CD14-positive monocyte (primary cell): ENCODE results near the gene LOXHD1. TPM values are rescaled to one million over a fixed set of nuclear protein-coding genes. Genes with fewer than 3 reads are reported as not detected.

Experiments used
- DNase-seq, 3 donors: peaks; one replicate each; pipeline ENCODE4 v3.0.0-alpha.2; 2011 to 2022
- H2AFZ ChIP-seq: 2 replicates; pipeline ENCODE4 v1.6.0; 2012; ENCODE audit warnings: mild to moderate bottlenecking, low read depth, low read length, inconsistent platforms; ENCODE audit not compliant: insufficient read depth, poor library complexity, severe bottlenecking
- H3K27ac ChIP-seq, 2 donors: 1 replicate in 1 of 2; 2 replicates in 1 of 2; pipeline ENCODE4 v1.5.1; 2012 to 2013; ENCODE audit warnings: low read length in 2 of 2, control low read depth in 1 of 2, inconsistent platforms in 1 of 2, low read depth in 1 of 2, mild to moderate bottlenecking in 1 of 2
- H3K27me3 ChIP-seq, 2 donors: one replicate each; pipeline versions ENCODE4 v1.6.0 to v1.6.1; 2011 to 2013; ENCODE audit warnings: low read length in 2 of 2; ENCODE audit not compliant: control insufficient read depth in 2 of 2, insufficient read depth in 2 of 2
- H3K36me3 ChIP-seq, 2 donors: replicated peaks in 1 of 2; 1 replicate in 1 of 2; 2 replicates in 1 of 2; pipeline versions ENCODE4 v1.5.1 to v1.6.1; 2012 to 2013; ENCODE audit warnings: low read length in 2 of 2, control low read depth in 1 of 2, inconsistent platforms in 1 of 2, mild to moderate bottlenecking in 1 of 2; ENCODE audit not compliant: insufficient read depth in 2 of 2, control insufficient read depth in 1 of 2
- H3K4me1 ChIP-seq, 2 donors: 1 replicate in 1 of 2; 2 replicates in 1 of 2; pipeline versions ENCODE4 v1.5.1 to v1.6.1; 2012 to 2013; ENCODE audit warnings: low read length in 2 of 2, control low read depth in 1 of 2, inconsistent platforms in 1 of 2, mild to moderate bottlenecking in 1 of 2, moderate library complexity in 1 of 2; ENCODE audit not compliant: insufficient read depth in 2 of 2, control insufficient read depth in 1 of 2
- H3K4me2 ChIP-seq: replicated peaks from 2 replicates; pipeline ENCODE3; 2012; ENCODE audit warnings: low read length, moderate library complexity, mild to moderate bottlenecking; ENCODE audit not compliant: poor library complexity, severe bottlenecking; ENCODE audit errors: extremely low read depth
- H3K4me3 ChIP-seq, 3 experiments: fragments of 200-600 bp in 1 of 3; sonication (generic) in 1 of 3; replicated peaks in 1 of 3; 1 replicate in 2 of 3; 2 replicates in 1 of 3; pipeline ENCODE4 v1.5.1; 2011 to 2013; ENCODE audit warnings: low read length in 3 of 3, mild to moderate bottlenecking in 3 of 3, control low read depth in 2 of 3, low read depth in 2 of 3, inconsistent platforms in 1 of 3, moderate library complexity in 1 of 3
- H3K79me2 ChIP-seq: 2 replicates; pipeline ENCODE4 v1.6.0; 2012; ENCODE audit warnings: mild to moderate bottlenecking, control low read depth, inconsistent platforms, low read length, moderate library complexity; ENCODE audit not compliant: insufficient read depth
- H3K9ac ChIP-seq: 2 replicates; pipeline ENCODE4 v1.6.0; 2017; ENCODE audit warnings: low read length, mild to moderate bottlenecking; ENCODE audit not compliant: insufficient read depth, poor library complexity, severe bottlenecking
- H3K9me3 ChIP-seq, 2 donors: replicated peaks in 1 of 2; 1 replicate in 1 of 2; 2 replicates in 1 of 2; pipeline versions ENCODE4 v1.5.1 to v1.6.1; 2012 to 2013; ENCODE audit warnings: low read length in 2 of 2, control low read depth in 1 of 2; ENCODE audit not compliant: control insufficient read depth in 1 of 2, insufficient read depth in 1 of 2
- H4K20me1 ChIP-seq: 2 replicates; pipeline ENCODE4 v1.6.0; 2012; ENCODE audit warnings: mild to moderate bottlenecking, low read length, control low read depth, moderate library complexity; ENCODE audit not compliant: insufficient read depth
- H3K27ac Mint-ChIP-seq, 7 donors: one replicate each; pipeline ENCODE4 v1.8.0; 2020; ENCODE audit warnings: mild to moderate bottlenecking in 7 of 7, mixed read lengths in 7 of 7, moderate library complexity in 6 of 7, inconsistent platforms in 2 of 7
- H3K27me3 Mint-ChIP-seq, 3 donors: one replicate each; pipeline ENCODE4 v1.8.0; 2021 to 2022; ENCODE audit warnings: low read depth in 3 of 3, mild to moderate bottlenecking in 3 of 3, mixed read lengths in 3 of 3, moderate library complexity in 3 of 3, inconsistent platforms in 1 of 3
- H3K36me3 Mint-ChIP-seq, 2 donors: one replicate each; pipeline ENCODE4 v1.8.0; 2020; ENCODE audit warnings: mixed read lengths in 2 of 2, inconsistent platforms in 1 of 2, mild to moderate bottlenecking in 1 of 2
- H3K4me1 Mint-ChIP-seq: one replicate; pipeline ENCODE4 v1.8.0; 2020; ENCODE audit warnings: mild to moderate bottlenecking, mixed read lengths
- H3K4me3 Mint-ChIP-seq, 2 donors: one replicate each; pipeline ENCODE4 v1.8.0; 2020; ENCODE audit warnings: mild to moderate bottlenecking in 2 of 2, mixed read lengths in 2 of 2, moderate library complexity in 1 of 2
- H3K9me3 Mint-ChIP-seq, 7 donors: one replicate each; pipeline ENCODE4 v1.8.0; 2020 to 2022; ENCODE audit warnings: mixed read lengths in 7 of 7, mild to moderate bottlenecking in 6 of 7, moderate library complexity in 6 of 7, inconsistent platforms in 2 of 7
- WGBS: methylation state at CpG from one replicate; pipeline ENCODE4 v1.1.5; 2013; ENCODE audit warnings: missing lambda C conversion rate; ENCODE audit not compliant: insufficient coverage; 5-methylcytosine and 5-hydroxymethylcytosine counted together
- intact Hi-C, 2 donors: fragments of 100-400 bp; cut with micrococcal nuclease; formaldehyde crosslinking; loops; one replicate each; pipeline versions ENCODE4 v1.15.0 to v1.15.1; 2023
- polyA plus RNA-seq, 3 donors: library from polyadenylated mRNA; depleted of rRNA in 1 of 3; unstranded in 2 of 3; stranded (reverse) in 1 of 3; fragments of 300-500 nt in 2 of 3; fragments of >200 nt in 1 of 3; fragmentation: Illumina TruSeq in 2 of 3; gene quantifications; 1 replicate in 2 of 3; 2 replicates in 1 of 3; pipeline ENCODE4 v1.2.3, GENCODE V29; 2012 to 2021
- TF ChIP-seq, protein P1 (sequence below): fragments of 200-600 bp; IDR thresholded peaks from one replicate; pipeline ENCODE4 v1.8.0; 2022; ENCODE audit warnings: antibody characterized with exemption, mild to moderate bottlenecking

LOXHD1 gene
- polyA plus RNA-seq, 3 donors = 0.33 to 10.9 (median 0.61) TPM

DNA sequence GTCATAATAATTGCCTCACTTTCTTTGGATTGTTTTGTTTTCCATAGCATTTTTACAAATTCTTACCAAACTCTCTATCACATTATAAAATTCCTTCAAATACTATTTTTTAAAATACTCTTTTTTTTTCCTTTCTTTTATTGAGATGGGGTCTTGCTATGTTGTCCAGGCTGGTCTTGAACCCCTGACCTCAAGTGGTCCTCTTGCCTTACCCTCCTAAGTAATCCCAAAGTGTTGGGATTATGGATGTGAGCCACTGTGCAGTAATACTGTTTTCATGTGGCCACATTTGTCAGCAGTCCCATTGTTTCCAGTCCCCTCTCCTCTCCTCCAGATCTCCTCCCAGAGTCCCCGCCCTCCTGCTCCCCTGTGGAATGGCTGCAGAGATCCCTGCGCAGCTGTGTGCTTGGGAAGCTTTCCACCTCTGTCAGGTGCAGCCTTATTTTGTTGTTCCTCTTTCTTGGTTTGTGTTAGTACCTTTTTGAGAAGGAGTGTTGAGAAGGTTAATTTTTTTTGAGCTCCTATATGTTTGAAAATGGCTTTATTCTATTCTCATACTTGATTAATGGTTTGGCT lies 227.3 kb downstream of the LOXHD1 start:
- no peaks in the 10 kb centered on the region for H3K36me3 Mint-ChIP-seq
- no peak overlapping the region for H3K4me2 ChIP-seq
- H3K4me3 ChIP-seq = no peak overlapping the region
- no peak overlapping the region for H2AFZ ChIP-seq
- no peaks in the 10 kb centered on the region for H3K4me1 ChIP-seq
- intact Hi-C loops = no loop called here
- H3K27ac ChIP-seq = no peak overlapping the region
- TF ChIP-seq, protein P1, sequence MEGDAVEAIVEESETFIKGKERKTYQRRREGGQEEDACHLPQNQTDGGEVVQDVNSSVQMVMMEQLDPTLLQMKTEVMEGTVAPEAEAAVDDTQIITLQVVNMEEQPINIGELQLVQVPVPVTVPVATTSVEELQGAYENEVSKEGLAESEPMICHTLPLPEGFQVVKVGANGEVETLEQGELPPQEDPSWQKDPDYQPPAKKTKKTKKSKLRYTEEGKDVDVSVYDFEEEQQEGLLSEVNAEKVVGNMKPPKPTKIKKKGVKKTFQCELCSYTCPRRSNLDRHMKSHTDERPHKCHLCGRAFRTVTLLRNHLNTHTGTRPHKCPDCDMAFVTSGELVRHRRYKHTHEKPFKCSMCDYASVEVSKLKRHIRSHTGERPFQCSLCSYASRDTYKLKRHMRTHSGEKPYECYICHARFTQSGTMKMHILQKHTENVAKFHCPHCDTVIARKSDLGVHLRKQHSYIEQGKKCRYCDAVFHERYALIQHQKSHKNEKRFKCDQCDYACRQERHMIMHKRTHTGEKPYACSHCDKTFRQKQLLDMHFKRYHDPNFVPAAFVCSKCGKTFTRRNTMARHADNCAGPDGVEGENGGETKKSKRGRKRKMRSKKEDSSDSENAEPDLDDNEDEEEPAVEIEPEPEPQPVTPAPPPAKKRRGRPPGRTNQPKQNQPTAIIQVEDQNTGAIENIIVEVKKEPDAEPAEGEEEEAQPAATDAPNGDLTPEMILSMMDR = no peak
- no CpG with 5 or more reads among the region's 2 CpGs for WGBS
- no peak overlapping the region for H3K4me3 Mint-ChIP-seq
- H3K27me3 ChIP-seq = peaks cover 0 to 2% of the 10 kb centered on the region in 2 donors
- peaks cover 0 to 2% (median 0%) of the 10 kb centered on the region in 7 donors for H3K9me3 Mint-ChIP-seq
- H3K9ac ChIP-seq = no peak overlapping the region
- DNase-seq = no peak
- no peaks in the 10 kb centered on the region for H3K36me3 ChIP-seq
- H3K27me3 Mint-ChIP-seq = peaks cover 4 to 24% (median 6%) of the 10 kb centered on the region in 3 donors
- no peaks in the 10 kb centered on the region for H3K79me2 ChIP-seq
- H3K9me3 ChIP-seq = no peaks in the 10 kb centered on the region
- H4K20me1 ChIP-seq = no peaks in the 10 kb centered on the region
- no peak overlapping the region for H3K27ac Mint-ChIP-seq
- no peaks in the 10 kb centered on the region for H3K4me1 Mint-ChIP-seq

DNA sequence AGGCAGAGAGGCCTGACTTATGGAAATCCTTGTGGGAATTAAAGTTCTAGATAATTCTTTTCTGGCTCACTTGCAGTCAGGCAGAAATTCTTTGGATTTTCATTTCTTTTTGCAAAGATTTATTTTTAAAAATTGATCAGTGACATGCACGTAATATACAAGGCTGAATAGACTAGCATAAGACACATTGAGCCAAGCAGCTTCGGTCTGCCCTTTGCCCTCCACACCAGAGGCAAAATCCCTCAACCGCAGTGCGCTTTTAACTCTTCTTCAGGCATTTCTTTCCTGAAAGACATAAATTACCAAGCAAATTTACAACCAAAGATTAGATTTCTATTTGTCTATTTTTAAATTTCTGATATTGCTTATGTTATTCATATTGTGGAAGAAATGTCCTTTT lies 227.9 kb downstream of the LOXHD1 start:
- DNase-seq = no peak
- Histone ChIP-seq H3K9me3 (no peaks in the 10 kb centered on the region), H2AFZ (no peak overlapping the region), H3K4me2 (no peak overlapping the region), H3K4me3 (no peak overlapping the region), H3K36me3 (no peaks in the 10 kb centered on the region), H3K79me2 (no peaks in the 10 kb centered on the region), H3K9ac (no peak overlapping the region), H3K27ac (no peak overlapping the region), H3K4me1 (no peaks in the 10 kb centered on the region), H3K27me3 (peaks cover 0 to 2% of the 10 kb centered on the region in 2 donors), H4K20me1 (no peaks in the 10 kb centered on the region)
- WGBS = 86% methylated on average over 3 of the region's 4 CpGs
- Mint-ChIP-seq H3K4me1 (no peaks in the 10 kb centered on the region), H3K27ac (no peak overlapping the region), H3K4me3 (no peak overlapping the region), H3K9me3 (no peaks in the 10 kb centered on the region), H3K36me3 (no peaks in the 10 kb centered on the region), H3K27me3 (peaks cover 4 to 24% (median 5%) of the 10 kb centered on the region in 3 donors)
- TF ChIP-seq, protein P1 = no peak
- intact Hi-C loops = no loop called here
